Nephron progenitor cell (in vitro differentiated cells): ENCODE results near the gene PRLR.

ENCODE experiments used
- DNase-seq: peaks from one replicate; pipeline ENCODE4 v3.0.0; 2021
- H3K27ac Mint-ChIP-seq: 2 replicates; pipeline ENCODE4 v1.8.0; 2021; ENCODE audit warnings: mild to moderate bottlenecking, moderate library complexity, mixed read lengths
- H3K27me3 Mint-ChIP-seq: 2 replicates; pipeline ENCODE4 v1.8.0; 2021; ENCODE audit warnings: mild to moderate bottlenecking, low read depth, mixed read lengths; ENCODE audit not compliant: poor library complexity
- H3K36me3 Mint-ChIP-seq: 2 replicates; pipeline ENCODE4 v1.8.0; 2021; ENCODE audit warnings: low read depth, mixed read lengths
- H3K4me1 Mint-ChIP-seq: 2 replicates; pipeline ENCODE4 v1.8.0; 2021; ENCODE audit warnings: mixed read lengths
- H3K4me3 Mint-ChIP-seq: 2 replicates; pipeline ENCODE4 v1.8.0; 2021; ENCODE audit warnings: mild to moderate bottlenecking, moderate library complexity, mixed read lengths
- H3K9me3 Mint-ChIP-seq: 2 replicates; pipeline ENCODE4 v1.8.0; 2021; ENCODE audit warnings: mild to moderate bottlenecking, moderate library complexity, mixed read lengths
- TF ChIP-seq, protein P1 (sequence below): fragments of 200-600 bp; sonication (generic); IDR thresholded peaks from 2 replicates; pipeline ENCODE4 v1.5.0; 2021; ENCODE audit warnings: antibody characterized with exemption

Gene PRLR

DNA sequence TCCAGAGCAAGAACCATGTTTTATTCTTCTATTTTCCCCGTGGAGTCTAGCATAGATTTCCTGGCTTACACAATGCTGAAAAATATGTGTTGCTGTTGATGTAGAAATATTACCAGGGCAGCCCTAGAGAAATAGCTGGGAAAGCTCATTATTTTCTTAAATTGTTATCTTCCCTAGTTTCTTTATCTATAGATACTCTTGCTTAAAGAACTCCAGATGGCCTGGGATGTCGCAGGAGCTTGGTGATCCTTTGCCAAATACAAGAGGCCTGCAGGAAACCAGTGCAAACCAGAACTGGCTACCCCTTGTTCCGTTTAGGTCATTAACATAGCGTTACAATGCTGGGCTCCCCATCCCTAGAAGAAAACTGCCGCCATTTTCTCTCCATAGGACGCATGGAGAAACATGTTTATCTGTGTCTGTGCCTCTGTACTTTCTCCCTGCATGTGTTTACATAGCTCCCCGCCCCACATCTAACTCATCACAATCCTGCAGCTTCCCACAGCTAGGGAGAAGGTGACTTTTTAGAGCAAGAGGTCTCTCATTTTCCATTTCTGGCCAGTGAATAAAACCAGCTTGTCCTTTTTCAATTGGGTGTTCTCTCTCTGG is 6.4 kb downstream of the PRLR start:
- H3K9me3 Mint-ChIP-seq = no peaks in the 10 kb centered on the region
- peaks cover 33% of the 10 kb centered on the region for H3K4me1 Mint-ChIP-seq
- no peaks in the 10 kb centered on the region for H3K27me3 Mint-ChIP-seq
- TF ChIP-seq, protein P1, sequence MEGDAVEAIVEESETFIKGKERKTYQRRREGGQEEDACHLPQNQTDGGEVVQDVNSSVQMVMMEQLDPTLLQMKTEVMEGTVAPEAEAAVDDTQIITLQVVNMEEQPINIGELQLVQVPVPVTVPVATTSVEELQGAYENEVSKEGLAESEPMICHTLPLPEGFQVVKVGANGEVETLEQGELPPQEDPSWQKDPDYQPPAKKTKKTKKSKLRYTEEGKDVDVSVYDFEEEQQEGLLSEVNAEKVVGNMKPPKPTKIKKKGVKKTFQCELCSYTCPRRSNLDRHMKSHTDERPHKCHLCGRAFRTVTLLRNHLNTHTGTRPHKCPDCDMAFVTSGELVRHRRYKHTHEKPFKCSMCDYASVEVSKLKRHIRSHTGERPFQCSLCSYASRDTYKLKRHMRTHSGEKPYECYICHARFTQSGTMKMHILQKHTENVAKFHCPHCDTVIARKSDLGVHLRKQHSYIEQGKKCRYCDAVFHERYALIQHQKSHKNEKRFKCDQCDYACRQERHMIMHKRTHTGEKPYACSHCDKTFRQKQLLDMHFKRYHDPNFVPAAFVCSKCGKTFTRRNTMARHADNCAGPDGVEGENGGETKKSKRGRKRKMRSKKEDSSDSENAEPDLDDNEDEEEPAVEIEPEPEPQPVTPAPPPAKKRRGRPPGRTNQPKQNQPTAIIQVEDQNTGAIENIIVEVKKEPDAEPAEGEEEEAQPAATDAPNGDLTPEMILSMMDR = no peak
- no peak for DNase-seq
- H3K36me3 Mint-ChIP-seq = no peaks in the 10 kb centered on the region
- no peak overlapping the region for H3K4me3 Mint-ChIP-seq
- H3K27ac Mint-ChIP-seq = no peak overlapping the region

DNA sequence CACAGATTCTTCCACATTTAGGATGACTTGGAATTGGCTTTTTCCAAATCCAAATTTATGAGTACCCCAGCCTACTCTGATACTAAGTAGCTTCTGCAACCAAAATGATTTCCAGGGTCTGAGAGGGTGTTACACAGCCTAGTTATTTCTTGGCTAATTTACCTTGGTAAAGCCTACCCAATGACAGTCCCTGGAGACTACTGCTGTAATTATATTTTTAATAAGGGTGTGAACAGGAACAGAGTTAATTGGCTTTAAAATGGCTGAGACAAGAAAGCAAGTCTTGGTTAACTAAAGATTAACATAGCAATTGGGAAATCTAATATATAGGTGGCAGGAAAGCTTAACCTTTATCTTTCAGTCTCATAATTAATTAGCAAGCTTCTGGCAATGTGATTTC is 9.3 kb downstream of the PRLR start:
- no peak overlapping the region for H3K4me3 Mint-ChIP-seq
- H3K4me1 Mint-ChIP-seq = peaks cover 17% of the 10 kb centered on the region
- DNase-seq = no peak
- H3K27ac Mint-ChIP-seq = no peak overlapping the region
- no peaks in the 10 kb centered on the region for H3K9me3 Mint-ChIP-seq
- no peaks in the 10 kb centered on the region for H3K36me3 Mint-ChIP-seq
- TF ChIP-seq, protein P1 = no peak
- H3K27me3 Mint-ChIP-seq = no peaks in the 10 kb centered on the region

- no peak overlapping the region for H3K4me3 Mint-ChIP-seq
- no peak for DNase-seq
- TF ChIP-seq, protein P1 = no peak
- H3K27ac Mint-ChIP-seq = no peak overlapping the region
- no peaks in the 10 kb centered on the region for H3K27me3 Mint-ChIP-seq
- peaks cover 10% of the 10 kb centered on the region for H3K4me1 Mint-ChIP-seq
- H3K36me3 Mint-ChIP-seq = no peaks in the 10 kb centered on the region
- no peaks in the 10 kb centered on the region for H3K9me3 Mint-ChIP-seq
These were observed 11.3 kb downstream of the PRLR start for GRCh38 chr5:35218981-35219380.

- Mint-ChIP-seq H3K4me1 (no peaks in the 10 kb centered on the region), H3K27ac (no peak overlapping the region), H3K27me3 (peaks cover 7% of the 10 kb centered on the region), H3K36me3 (no peaks in the 10 kb centered on the region), H3K4me3 (no peak overlapping the region), H3K9me3 (no peaks in the 10 kb centered on the region)
- no peak for DNase-seq
- TF ChIP-seq, protein P1 = no peak
These were observed 16.2 kb downstream of the PRLR start for GRCh38 chr5:35214051-35214450.

- H3K27me3 Mint-ChIP-seq = peaks cover 7% of the 10 kb centered on the region
- no peak overlapping the region for H3K27ac Mint-ChIP-seq
- DNase-seq = no peak
- TF ChIP-seq, protein P1 = no peak
- no peaks in the 10 kb centered on the region for H3K4me1 Mint-ChIP-seq
- H3K36me3 Mint-ChIP-seq = no peaks in the 10 kb centered on the region
- no peak overlapping the region for H3K4me3 Mint-ChIP-seq
- H3K9me3 Mint-ChIP-seq = no peaks in the 10 kb centered on the region
These were observed 16.7 kb downstream of the PRLR start for GRCh38 chr5:35213608-35214007.

DNA sequence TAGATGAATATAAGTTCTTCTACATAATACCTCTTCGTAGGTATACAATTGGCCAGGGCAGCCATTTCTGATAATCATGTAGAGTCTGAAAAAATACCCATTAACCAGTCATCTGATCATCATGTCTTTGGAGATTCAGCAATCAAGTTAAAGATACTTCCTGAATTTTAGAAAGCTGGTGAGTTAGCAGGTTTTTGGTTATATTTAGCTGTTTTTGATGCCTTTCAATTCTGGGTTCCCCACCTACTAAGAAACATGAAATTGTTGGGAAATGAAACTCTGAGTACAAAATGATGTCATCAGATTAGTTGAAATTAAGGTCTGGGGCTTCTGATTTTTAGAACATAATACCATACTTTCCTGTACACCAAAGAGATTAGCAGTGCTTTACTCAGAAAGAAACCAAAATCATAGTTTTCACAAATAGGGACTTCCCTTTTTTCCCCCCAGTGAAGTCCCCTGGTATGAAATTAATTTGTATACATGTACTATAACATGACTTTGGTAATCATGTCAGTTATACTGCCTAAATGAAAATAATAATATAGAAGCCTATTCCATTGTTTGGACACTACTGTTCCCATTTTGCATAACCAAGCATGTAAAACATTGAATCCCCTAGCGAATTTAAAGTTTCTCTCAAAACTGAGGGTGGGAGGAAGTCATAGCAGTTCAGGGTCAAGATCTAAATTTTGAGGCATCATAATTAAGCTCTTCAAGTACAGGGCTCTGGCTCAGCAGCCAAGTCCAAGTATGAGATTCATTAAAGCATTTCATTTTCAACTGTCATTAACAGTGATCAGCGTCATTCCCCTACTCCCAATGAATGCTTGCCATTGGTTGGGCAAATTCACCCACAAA is 17.9 kb downstream of the PRLR start:
- Mint-ChIP-seq H3K4me3 (no peak overlapping the region), H3K27ac (no peak overlapping the region), H3K4me1 (no peaks in the 10 kb centered on the region), H3K27me3 (peaks cover 11% of the 10 kb centered on the region), H3K36me3 (no peaks in the 10 kb centered on the region), H3K9me3 (no peaks in the 10 kb centered on the region)
- TF ChIP-seq, protein P1 = no peak
- DNase-seq = no peak
